NCI-H345 treated with DMSO at 0.1 percent for 48 hours (cell line): ENCODE results near the gene MORC2.

Source experiments
- DNase-seq: peaks from one replicate; lab custom pipeline; 2025; ENCODE audit not compliant: unreplicated experiment; lab: John Stamatoyannopoulos, UW

MORC2 gene

DNA sequence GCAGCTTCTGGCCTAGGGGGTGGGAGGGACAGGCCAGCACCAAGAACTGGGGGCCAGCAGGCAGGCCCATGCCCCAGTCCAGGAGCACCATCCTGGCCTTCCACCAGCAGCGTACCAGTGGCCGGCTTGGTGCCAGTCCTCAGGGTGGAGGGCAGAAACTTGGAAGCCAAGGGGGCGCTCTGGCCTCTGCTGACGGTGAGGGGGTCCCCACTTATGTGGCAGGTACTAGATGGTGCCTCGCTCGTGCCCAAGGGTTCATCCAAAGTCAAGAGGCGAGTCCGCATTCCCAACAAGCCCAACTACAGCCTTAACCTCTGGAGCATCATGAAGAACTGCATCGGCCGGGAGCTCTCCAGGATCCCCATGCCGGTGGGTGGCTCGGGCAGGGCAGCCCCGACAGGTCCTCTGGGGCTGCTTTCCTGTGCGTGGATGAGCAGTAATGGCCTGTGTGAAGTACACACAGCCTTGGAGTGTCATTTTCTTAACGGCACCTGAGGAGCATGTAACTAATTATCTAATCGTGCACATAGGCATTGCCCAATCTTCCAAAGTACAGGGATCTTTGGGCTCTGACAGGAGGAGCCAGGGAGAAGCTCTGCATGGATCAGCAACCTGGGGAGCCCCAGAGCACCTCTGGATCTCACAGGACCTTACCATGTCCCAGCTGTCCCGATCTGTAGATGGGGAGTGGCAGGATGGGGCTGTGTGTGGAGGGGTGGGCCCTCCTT is 79.1 kb downstream of the MORC2 start:
- DNase-seq: no peak

DNA sequence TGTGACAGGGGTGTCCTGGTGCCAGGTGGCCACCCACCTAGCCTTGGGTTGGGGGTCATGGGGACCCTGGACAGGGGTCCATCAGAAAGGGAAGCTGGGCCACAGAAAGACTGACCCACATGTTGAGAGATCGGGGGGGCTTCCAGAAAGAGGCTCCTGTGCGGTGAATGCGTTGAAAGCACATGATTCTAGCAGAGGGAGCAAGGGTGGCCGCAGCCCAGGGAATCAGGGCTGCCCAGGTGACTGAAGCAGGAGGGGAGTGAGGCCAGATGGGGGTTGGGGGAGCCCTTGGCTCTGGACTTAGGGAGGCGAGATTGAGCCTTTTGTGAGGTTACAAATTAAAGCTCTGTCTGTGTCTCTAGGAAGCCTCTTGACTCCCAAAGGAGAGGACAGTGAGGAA is 80.7 kb downstream of the MORC2 start:
- no peak for DNase-seq

DNA sequence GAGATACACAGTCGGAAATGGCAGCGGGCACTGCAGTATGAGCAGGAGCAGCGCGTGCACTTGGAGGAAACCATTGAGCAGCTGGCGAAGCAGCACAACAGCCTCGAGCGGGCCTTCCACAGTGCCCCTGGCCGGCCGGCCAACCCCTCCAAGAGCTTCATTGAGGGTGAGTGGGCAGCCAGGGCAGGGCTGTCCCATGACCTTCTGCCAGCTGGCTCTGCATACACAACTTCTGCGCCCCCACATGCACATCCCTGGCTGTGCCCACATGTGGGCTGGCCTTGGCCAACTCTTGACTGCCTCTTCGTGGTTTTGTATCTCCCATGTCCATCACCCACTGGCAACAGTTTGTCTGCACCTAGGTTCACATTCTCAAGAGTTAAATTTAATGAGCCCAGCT is 81.1 kb downstream of the MORC2 start:
- no peak for DNase-seq

DNA sequence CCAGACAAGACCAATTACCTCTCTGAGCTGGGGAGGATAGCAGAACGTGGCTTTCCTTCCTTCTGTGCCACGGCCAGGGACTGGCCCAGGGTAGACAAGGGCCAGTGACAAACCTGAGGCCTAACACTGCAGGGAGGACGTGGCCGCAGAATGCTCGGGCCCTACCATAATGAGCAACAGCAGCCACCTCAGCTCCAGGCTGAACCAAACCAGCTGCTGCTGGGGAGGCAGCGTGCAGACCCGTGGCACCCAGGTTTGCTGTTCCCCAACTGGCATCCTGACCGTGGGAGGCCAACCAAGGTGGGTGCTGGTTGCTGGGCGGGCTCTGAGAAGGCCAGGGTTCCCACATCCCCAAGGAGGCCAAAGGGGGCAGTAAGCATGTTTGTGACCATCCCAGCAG is 83.0 kb downstream of the MORC2 start:
- no peak for DNase-seq

DNA sequence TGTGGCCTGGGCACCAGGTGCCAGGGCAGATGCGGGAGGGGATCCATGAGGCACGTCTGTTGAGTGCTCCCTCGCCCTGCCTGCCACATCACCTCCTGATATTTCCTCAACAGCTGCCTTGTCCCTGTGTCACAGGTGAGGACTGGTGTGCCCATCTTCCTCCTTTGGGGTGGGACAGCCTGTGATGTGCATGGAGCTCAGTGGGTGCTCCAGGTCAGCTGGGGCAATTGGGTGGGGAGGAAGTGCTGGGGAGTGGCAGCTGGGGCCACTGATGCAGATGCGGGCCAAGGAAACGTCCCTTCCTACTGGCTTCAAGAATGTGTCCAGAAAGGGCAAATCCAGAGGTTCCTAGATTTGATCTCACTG is 83.6 kb downstream of the MORC2 start:
- DNase-seq: no peak

DNA sequence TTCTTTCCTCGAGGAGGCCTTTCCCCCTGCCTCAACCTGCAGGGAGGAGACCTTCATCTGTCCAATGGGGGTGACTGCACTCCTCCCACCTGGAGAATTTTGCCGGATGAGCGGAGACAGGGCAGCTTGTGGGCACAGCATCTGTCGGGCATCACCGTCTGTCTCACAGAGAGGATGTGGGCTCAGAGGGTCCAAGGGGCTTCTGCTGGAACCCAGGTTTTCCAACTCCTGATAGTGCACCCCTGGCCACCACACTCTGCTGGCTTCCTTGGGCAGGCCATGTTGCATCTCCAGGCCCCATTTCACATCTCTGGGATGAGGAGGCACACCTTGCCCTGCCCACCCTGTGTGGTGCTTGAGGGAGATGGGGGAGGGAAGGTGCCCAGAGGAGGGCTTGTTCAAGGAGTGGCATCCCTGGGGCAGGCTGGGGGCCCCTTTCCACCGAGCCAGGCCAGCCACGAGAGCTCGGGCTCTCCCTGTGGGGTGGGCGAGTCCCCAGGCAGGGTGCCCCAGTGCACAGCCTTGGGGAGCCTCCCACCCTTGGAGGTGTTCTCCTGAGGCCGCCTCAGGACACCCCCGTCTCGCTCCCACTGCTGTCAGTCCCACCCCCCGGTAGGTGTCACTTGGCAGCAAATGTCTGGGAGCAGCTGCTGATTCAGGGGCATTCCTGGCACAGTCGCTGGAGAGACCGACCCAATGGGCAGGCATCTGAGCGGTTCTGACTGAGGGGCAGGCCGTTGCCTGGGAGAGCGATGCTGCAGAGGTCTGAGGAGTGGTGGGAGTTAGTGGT is 84.2 kb downstream of the MORC2 start:
- DNase-seq: no peak

DNA sequence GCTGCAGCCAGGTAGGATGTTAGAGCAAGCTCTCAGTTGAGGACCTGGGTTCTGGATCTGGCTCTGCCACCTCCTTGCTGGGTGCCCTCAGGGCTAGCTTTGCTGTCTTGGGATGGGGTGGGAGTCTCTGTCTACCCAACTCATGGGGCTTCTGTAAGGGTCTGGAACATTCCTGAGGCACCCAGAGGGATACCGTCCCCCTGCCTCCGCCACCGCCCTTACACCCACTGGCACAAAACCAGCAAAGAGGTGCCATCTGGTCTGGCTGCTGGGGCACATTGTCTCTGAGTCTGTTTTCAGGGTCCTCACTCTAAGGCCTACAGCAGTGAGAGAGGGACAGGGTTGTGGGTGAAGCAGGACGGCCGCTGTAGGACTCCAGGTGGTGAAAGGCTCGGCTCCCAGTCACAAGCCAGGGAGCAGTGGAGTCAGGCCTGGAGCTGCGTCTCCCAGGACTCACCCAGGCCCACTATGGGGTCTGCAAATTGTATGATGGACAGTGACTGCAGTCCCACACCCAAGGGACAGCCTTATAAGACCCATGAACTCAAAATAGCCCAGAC is 84.9 kb downstream of the MORC2 start:
- no peak for DNase-seq

DNA sequence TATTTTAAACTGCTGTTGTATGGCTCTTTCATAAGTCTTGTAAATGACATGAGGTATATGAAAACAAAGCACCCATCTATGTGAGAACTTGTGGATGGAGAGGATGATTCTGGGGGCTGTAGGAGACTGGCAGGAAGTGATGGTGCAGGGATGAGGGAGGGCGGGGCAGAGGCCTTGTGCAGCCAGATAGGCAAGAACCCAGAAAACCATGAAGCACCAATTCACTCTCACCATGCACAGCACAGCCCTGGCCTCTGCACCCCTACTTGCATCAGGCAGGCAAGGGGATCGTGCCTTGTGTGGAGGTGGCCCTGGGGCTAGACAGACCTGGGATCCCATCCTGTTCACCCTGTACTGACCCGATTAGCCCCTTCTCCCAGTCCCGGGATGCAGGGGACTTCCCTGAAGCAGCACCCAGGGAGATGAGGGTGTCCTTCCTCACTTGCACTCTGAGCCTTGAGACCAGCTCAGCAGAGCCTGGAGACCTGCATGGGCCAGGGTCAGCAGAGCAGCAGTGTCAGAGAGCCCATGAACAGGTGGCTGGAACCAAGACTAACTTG is 85.5 kb downstream of the MORC2 start:
- DNase-seq: no peak

DNA sequence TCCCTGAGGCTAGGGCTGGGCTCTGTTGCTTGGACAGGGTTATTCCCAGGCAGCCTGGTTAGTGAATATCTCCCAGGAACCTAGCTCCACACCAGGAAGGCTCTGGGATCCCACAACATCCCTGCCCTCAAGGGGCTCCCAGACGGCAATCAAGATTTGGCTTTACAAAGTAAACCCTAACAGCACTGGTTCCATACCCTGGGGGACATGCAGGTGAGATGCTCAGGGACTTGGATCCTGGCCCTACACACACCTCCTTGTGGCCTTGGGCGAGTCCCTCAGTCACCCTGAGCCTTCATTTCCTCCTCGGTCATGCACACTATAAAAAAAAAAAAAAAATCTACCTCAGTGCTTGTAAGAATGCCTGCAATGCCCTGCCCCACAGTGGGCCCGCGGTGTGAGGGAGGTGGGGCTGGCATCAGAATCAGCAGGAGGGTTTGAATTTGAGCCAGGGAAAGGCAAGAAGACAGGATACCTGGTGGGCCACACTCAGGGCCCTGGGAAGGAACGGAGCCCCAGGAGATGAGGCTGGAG is 86.3 kb downstream of the MORC2 start:
- DNase-seq: no peak

DNA sequence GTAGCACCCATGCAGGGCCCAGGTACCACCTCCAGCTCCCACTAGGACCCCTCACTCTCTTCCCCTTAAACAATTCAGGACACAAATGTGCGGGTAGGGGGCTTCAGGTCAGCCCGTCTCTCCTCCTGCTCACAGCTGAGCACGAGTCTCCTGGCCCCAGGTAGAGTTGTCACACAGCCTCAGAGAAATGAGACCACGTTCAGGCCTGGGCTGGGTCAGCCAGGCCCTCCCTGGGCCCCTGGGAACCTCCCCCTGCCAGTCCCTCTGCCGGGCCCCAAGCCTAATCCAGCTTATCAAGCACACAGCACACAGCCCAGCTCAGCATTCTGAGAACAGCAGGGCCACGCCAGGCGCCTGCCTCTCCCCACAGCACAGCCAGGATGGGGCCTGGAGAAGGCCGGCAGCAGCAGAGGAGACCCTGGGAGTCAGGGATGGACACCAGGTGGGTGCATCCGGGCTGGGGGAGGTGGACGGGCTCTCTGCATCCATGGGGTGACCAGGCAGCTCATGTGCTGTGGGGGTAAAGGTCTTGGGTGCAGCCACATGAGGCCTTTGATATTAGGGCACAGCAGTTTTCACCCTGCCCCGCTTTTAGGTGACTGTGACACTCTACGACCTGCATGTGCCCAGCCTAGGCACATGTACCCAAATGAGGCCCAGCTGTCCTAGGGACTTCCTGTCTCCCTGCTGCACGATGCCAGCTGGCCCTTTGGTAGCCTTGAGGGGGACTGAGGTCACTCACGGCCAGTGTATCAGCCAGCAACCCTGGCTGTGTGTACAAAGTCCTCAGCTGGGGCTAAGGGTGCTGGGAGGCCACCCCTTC is 87.0 kb downstream of the MORC2 start:
- no peak for DNase-seq

DNA sequence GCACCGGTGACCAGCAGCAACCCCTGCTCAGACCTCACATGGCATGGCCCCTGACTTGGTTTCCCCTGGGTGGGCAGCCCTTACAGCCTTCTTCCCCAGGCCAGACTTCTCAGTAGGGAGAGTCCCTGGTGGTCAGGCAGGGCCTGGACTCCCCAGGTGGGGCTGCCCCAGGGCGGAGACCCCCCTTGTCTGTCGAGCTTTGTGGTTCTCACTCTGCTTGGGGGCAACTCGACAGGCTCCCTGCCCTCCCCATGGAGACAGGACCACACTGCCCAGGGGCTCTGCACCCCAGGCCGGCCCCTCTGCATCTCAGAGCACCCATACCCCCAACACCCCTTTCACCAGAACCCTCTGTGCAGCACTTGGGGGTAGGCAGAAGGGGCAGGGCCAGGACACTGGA is 87.7 kb downstream of the MORC2 start:
- DNase-seq: no peak

DNA sequence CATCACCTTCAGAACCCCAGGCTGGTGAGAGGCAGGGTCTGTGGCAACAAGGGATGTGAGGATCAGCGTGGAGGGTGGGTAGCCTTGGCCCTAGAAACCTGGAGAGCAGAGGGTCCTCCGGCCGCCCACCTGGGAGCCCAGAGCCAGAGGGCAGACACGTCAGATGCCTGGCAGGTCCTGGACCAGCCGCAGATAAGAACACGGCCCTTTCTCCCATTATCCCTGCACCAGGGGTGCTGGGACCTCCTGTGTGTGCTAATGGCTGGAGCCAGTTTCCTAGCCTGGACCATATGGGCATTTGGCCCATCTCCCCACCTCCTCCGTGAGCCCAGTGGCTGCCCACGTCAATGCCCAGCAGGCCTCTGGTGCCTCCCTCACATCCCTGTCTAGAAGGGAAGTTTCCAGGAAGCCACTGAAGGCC is 88.4 kb downstream of the MORC2 start:
- DNase-seq: no peak

DNA sequence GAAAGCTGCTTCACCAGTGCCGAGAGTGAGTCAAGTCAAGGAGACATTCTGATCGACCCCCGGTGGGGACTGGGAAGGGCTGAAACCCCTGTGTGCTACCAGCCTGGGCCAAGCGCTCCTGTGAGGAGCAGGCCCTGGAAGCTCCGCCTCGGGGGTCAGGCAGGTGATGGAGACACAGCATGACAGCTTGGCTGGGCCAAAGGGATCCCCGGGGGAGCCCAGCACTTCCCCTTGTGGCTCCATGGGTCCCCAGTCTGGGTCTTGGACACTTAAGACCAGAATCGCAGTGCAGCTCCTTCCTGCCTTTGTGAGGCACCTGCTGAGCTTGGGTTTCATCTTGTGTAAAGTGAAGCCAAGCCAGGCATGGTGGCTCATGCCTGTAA is 89.2 kb downstream of the MORC2 start:
- no peak for DNase-seq

DNA sequence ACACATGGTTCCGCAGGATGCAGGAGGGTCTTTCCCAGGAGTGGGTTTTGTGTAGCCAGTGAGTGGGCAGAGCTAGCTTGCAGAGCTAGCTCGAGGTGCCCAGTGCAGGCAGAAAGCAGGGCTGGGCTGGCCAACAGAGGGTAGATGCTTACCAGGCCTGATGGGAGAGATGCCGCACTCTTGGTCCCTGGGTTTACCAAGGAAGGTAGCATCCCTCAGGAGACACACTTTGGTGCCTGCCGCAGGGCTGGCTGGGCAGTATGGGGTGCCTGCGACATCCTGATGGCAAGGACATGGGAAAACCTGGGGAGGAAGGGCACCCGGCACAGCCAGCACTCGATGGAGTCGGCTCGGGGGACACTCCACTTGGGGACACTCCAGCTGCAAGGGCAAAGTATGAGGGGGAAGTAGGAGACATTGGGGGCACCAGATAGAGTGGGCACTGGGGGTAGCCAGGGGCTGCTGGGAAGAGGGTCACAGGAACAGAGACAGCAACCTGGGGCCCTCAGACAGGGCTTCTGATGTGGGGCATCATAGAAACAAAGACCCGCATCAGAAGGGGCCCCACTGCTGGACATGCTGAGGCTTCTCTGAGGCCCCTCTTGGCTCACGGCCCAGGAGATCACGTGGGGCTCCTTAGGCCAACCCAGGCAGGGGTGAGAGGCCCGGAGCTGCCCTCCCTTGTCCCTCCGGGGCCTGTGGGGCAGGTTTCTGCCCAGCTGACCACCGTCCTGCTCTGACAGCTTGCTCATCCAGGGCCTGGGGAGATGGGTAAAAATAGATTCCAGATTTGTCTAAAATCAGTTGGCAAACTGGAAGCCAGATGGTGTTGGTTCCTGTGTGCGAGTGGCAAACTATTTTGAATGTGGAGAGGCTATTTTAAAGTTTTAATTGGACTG is 89.8 kb downstream of the MORC2 start:
- DNase-seq: no peak

DNA sequence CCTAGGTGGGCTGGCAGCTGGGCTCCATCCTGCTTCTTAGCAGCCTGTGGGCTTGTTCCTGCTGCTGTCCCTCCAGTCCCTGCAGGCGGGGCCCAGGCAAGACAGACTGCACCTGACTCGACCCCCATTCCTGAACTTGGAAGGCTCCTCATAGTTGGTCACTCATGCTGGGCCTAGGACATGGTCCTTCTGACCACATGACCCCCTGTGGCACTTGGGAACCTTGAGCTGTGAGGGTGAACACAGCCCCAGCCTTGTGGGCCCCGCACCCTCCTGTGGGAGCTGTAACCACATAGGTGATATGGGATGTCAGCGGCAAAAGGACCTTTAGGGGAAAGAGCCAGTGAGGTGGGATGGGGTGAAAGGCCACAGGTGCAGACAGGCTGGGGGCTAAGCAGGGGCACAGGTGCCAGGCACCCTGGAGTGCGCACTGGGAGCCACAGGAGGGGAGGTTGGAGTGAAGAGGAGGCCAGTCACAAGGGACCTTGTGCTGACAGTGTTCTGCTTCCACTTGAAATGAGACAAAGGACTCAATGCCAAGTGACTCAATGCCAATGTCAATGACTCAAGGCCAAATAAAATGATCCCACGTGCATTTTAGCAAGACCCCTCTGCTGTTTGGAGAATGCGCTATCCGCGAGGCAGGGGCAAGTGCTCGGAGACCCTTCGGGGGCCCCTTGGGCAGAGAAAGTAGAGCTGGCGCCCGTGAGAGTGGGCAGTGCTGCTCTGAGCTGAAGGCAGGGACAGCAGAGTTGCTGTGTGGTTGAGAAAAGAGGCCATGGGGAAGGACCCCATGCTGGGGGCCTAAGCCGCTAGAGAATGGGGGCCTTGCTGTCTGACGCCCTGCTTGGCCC is 90.7 kb downstream of the MORC2 start:
- peak; percentile 16 for DNase-seq

DNA sequence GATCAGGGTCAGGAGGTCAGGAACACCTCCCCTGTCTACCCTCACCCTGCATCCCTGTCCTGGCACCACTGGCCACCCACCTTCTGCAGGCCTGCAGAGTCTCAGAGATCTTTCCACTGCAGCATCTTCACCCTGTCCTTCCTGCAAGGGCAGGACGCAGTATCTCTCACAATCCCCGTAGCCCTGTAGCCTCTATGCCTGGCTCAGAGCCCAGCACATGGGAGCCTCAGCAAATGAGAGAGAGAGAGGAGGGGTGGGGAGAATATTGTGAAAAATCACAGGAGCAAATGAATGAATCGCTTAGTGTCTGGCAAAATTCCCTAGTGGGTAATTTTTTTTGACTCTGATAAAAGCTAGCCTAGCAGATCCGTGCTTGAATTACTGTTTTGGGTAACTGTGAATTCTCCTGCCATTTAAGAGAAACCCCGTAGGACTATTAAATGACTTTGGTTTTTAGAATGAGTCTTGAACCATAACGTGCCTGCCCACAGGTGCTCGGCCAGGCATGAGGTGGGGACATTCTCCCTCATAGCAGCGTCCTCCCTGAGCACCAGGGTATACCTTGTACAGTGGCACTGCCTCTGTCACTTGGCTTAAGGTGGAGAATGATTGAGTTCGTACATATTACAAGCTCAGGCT is 91.5 kb downstream of the MORC2 start:
- DNase-seq: no peak

DNA sequence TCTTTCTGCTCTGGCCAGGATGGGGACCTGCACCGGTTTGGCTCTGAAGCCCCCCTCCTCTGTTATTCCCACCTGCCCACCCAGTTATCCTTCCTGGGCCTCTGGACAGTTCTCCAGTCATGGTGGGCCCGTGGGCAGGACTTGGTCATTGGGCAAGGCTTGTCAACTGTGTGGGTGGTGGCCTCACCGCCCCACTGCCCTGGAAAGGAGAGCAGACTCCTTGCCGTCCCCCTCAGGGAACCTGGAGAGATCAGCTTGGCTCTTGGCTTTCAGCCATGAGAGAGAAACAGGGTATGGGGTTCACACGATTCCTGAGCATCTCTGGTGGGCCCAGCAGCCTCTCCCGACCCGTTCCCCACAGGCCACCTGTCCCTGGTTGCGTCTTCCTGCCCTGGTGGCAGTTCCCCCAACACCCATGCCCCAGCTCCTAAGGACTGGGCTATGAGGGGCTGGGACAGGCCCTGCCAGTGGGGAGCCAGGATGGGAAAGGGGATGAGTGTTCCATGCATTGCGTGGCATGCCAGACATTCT is 92.3 kb downstream of the MORC2 start:
- DNase-seq: no peak

DNA sequence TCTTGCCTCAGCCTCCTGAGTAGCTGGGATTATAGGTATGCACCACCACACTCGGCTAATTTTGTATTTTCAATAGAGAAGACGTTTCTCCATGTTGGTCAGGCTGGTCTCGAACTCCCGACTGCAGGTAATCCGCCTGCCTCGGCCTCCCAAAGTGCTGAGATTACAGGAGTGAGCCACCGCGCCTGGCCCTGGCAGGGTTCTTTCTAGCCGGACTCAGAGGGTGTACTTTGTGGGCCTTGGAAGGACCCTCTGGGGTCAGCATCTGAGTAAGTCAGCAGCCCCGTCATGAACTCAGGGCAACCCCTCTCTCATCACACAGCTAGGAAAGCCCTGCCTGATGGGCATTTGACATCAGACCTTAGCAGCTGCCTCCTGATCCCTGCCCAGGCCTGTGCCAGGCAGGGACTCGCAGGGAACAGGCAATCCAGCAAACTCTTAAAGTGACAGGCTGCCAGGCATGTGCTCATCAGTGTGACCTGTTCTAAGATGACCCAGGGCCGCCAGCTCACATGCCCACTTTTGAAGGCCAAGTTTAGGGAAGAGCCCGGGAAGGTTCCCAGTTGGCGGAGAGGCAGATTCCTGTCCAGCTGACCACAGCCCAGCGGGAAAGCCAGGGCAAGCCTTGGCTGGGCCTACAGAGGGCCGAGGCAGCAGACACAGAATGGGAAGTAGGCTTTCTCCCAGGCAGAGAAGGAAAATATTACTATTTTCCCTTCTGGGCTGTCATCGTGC is 92.9 kb downstream of the MORC2 start:
- no peak for DNase-seq
